ENCODE measurements around the gene SCPEP1.

DNA sequence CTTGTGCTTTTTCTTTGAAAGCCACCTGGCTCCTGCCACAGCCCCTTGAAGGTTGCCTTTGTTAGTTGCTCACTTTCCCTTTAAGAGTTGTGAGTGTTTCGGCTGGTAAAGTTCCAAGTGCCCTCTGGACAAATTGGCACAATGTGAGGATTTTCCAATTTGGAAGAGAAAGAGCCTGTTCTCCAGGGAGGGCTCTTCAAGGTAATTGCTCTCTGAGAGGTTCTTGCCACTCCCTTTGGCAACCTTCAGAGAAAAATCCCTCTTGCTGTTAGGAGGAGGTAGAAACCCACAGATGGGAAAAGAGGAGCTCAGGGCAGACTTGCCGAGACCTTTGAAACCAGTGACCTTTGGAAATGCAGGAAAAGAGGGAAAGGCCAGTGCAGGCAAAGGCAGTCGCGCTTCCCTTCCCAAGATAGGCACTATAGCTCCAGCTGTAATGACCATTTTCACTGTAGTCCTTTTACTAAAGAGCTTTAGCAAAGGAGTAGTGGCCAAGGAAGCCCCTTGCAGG, 58.1 kb downstream of the SCPEP1 start:
- no peak for TF ChIP-seq POLR2A (IDR thresholded peaks at IDR 0.05)
- TF ChIP-seq, protein P1, sequence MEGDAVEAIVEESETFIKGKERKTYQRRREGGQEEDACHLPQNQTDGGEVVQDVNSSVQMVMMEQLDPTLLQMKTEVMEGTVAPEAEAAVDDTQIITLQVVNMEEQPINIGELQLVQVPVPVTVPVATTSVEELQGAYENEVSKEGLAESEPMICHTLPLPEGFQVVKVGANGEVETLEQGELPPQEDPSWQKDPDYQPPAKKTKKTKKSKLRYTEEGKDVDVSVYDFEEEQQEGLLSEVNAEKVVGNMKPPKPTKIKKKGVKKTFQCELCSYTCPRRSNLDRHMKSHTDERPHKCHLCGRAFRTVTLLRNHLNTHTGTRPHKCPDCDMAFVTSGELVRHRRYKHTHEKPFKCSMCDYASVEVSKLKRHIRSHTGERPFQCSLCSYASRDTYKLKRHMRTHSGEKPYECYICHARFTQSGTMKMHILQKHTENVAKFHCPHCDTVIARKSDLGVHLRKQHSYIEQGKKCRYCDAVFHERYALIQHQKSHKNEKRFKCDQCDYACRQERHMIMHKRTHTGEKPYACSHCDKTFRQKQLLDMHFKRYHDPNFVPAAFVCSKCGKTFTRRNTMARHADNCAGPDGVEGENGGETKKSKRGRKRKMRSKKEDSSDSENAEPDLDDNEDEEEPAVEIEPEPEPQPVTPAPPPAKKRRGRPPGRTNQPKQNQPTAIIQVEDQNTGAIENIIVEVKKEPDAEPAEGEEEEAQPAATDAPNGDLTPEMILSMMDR (IDR thresholded peaks at IDR 0.05), result no peak
